ENCODE results near the gene WIPF1. TPM values are rescaled to one million over a fixed set of nuclear protein-coding genes. Genes with fewer than 3 reads are reported as not detected.

WIPF1 gene
- total and polyA plus RNA-seq, 10 donors: 74.9 to 265 (median 175) TPM

GRCh38 chr2:174593574-174594203 lies 3.9 kb downstream of the WIPF1 start:
- H3K9me3 ChIP-seq: no peaks in the 10 kb centered on the region
- peak overlapping the region in 7 of 8 donors; percentile 4 to 74 (median 37) for H3K4me3 ChIP-seq
- TF ChIP-seq CTCF (IDR thresholded peaks at IDR 0.05 in 8 of 11, conservative IDR thresholded peaks at IDR 0.05 in 3 of 11): no peak
- peak in 1 of 3 donors; percentile 91 for TF ChIP-seq POLR2AphosphoS5 (IDR thresholded peaks at IDR 0.05)
- TF ChIP-seq POLR2A (IDR thresholded peaks at IDR 0.05): peak in 2 of 3 donors; percentile 48 to 55
- DNase-seq: no peak
- 2 to 5% (median 4%) methylated on average over 6 of the region's 6 CpGs for WGBS, 5 donors
- peaks cover 29 to 100% (median 78%) of the 10 kb centered on the region in 6 donors for H3K4me1 ChIP-seq
- H3K27ac ChIP-seq: peak overlapping the region; percentile 81 to 97 (median 94)
- H3K36me3 ChIP-seq: peaks cover 0 to 26% (median 5%) of the 10 kb centered on the region in 6 donors
- H3K27me3 ChIP-seq (replicated peaks in 1 of 7): no peaks in the 10 kb centered on the region
- intact Hi-C loops (cut with DNase I; ENCODE audit: low total_unique reads): no loop called here

- peak overlapping the region in 7 of 8 donors; percentile 4 to 74 (median 37) for H3K4me3 ChIP-seq
- peaks cover 24 to 100% (median 78%) of the 10 kb centered on the region in 6 donors for H3K4me1 ChIP-seq
- TF ChIP-seq POLR2A (IDR thresholded peaks at IDR 0.05) (no peak), CTCF (IDR thresholded peaks at IDR 0.05 in 8 of 11, conservative IDR thresholded peaks at IDR 0.05 in 3 of 11) (no peak), POLR2AphosphoS5 (IDR thresholded peaks at IDR 0.05) (no peak)
Measured at GRCh38 chr2:174593041-174593440, 4.6 kb downstream of the WIPF1 start.

GRCh38 chr2:174591740-174592139 lies 5.9 kb downstream of the WIPF1 start:
- no peak for DNase-seq
- H3K9me3 ChIP-seq: no peaks in the 10 kb centered on the region
- 58 to 72% (median 63%) methylated on average over 5 of the region's 5 CpGs for WGBS, 5 donors
- H3K4me3 ChIP-seq: peak overlapping the region in 1 of 8 donors; percentile 74
- peaks cover 0 to 44% (median 8%) of the 10 kb centered on the region in 6 donors for H3K36me3 ChIP-seq
- H3K27me3 ChIP-seq (replicated peaks in 1 of 7): no peaks in the 10 kb centered on the region
- peak in 1 of 3 donors; percentile 53 for TF ChIP-seq POLR2AphosphoS5 (IDR thresholded peaks at IDR 0.05)
- no peak for TF ChIP-seq POLR2A (IDR thresholded peaks at IDR 0.05)
- no peak for TF ChIP-seq CTCF (IDR thresholded peaks at IDR 0.05 in 8 of 11, conservative IDR thresholded peaks at IDR 0.05 in 3 of 11)
- H3K4me1 ChIP-seq: peaks cover 25 to 100% (median 88%) of the 10 kb centered on the region in 6 donors
- peak overlapping the region in 7 of 8 donors; percentile 92 to 97 (median 95) for H3K27ac ChIP-seq
- intact Hi-C loops (cut with DNase I; ENCODE audit: low total_unique reads): no loop called here

More at GRCh38 chr2:174593041-174593440, 4.6 kb downstream of the WIPF1 start:
- intact Hi-C loops (cut with DNase I; ENCODE audit: low total_unique reads): no loop called here
- peaks cover 0 to 33% (median 8%) of the 10 kb centered on the region in 6 donors for H3K36me3 ChIP-seq
- H3K27me3 ChIP-seq (replicated peaks in 1 of 7): no peaks in the 10 kb centered on the region
- DNase-seq: no peak
- no peaks in the 10 kb centered on the region for H3K9me3 ChIP-seq
- H3K27ac ChIP-seq: peak overlapping the region; percentile 81 to 97 (median 94)

GRCh38 chr2:174590928-174591648 lies 6.5 kb downstream of the WIPF1 start:
- peak overlapping the region in 7 of 8 donors; percentile 92 to 97 (median 95) for H3K27ac ChIP-seq
- WGBS, 5 donors: 68 to 75% (median 69%) methylated on average over 5 of the region's 5 CpGs
- intact Hi-C loops (cut with DNase I; ENCODE audit: low total_unique reads): no loop called here

More at GRCh38 chr2:174590928-174591648, 6.5 kb downstream of the WIPF1 start:
- Histone ChIP-seq H3K4me3 (peak overlapping the region in 1 of 8 donors; percentile 74), H3K9me3 (no peaks in the 10 kb centered on the region), H3K36me3 (peaks cover 0 to 50% (median 8%) of the 10 kb centered on the region in 6 donors), H3K4me1 (peaks cover 25 to 100% (median 93%) of the 10 kb centered on the region in 6 donors), H3K27me3 (replicated peaks in 1 of 7) (no peaks in the 10 kb centered on the region)
- no peak for DNase-seq
- TF ChIP-seq CTCF (IDR thresholded peaks at IDR 0.05 in 8 of 11, conservative IDR thresholded peaks at IDR 0.05 in 3 of 11) (no peak), POLR2AphosphoS5 (IDR thresholded peaks at IDR 0.05) (peak in 1 of 3 donors; percentile 51), POLR2A (IDR thresholded peaks at IDR 0.05) (no peak)
